ENCODE results near the gene UCHL3.

DNA sequence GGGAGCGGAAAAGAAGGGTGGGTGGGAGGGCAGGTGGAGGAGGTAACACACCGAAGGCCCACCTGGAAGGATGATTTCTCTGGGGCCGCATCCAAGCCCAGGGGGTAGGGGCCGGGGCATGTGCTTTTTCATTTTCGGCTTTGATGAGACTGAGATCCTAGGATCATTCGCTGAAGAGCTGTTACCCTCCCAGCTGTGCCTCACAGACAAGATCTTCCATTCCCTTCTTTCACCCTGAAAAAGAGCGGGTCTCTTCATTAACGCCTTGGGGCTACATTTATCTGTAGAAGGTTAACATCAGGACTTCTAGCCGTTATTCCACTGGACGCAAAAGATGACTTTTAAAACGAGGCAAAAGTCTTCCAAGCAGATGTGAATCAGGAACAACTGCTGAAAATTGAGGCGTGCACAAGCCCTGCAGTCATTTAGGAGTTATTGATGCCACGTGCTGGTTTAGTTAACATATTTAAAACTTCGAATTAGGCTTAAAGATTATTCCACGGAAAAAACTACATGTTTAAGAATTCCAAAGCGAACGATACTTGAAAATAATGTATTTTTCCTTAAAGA lies 87.7 kb downstream of the UCHL3 start:
- TF ChIP-seq CTCF (IDR thresholded peaks at IDR 0.05) (no peak), POLR2A (IDR thresholded peaks at IDR 0.05) (no peak), EP300 (IDR thresholded peaks at IDR 0.05) (no peak)
